Measurements from ENCODE around the gene SEMA3B.

- TF ChIP-seq, protein P1, sequence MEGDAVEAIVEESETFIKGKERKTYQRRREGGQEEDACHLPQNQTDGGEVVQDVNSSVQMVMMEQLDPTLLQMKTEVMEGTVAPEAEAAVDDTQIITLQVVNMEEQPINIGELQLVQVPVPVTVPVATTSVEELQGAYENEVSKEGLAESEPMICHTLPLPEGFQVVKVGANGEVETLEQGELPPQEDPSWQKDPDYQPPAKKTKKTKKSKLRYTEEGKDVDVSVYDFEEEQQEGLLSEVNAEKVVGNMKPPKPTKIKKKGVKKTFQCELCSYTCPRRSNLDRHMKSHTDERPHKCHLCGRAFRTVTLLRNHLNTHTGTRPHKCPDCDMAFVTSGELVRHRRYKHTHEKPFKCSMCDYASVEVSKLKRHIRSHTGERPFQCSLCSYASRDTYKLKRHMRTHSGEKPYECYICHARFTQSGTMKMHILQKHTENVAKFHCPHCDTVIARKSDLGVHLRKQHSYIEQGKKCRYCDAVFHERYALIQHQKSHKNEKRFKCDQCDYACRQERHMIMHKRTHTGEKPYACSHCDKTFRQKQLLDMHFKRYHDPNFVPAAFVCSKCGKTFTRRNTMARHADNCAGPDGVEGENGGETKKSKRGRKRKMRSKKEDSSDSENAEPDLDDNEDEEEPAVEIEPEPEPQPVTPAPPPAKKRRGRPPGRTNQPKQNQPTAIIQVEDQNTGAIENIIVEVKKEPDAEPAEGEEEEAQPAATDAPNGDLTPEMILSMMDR (IDR thresholded peaks at IDR 0.05), result no peak
- TF ChIP-seq POLR2A (IDR thresholded peaks at IDR 0.05) (peak in 1 of 4 donors; percentile 19), POLR2AphosphoS5 (IDR thresholded peaks at IDR 0.05) (peak; percentile 6 to 45)
Measured at GRCh38 chr3:50320853-50321335, 51.9 kb downstream of the SEMA3B start.

Data from upper lobe of left lung (tissue), 4 donors.